Stimulated activated CD8-positive, alpha-beta memory T cell treated with anti-CD3 and anti-CD28 coated beads, Interleukin-15, amount 100 ng/mL, for 24 hours (primary cell): ENCODE data around the gene UBE2E2.
"Not testable (repeated sequence)": the region's sequence is repeated elsewhere in the genome, so short reads cannot be mapped to it uniquely, and the experiment has no call there.

Experiments
- DNase-seq: peaks from one replicate; pipeline ENCODE4 v3.0.0-alpha.2; 2020; ENCODE audit warnings: low read depth

Gene UBE2E2

DNA sequence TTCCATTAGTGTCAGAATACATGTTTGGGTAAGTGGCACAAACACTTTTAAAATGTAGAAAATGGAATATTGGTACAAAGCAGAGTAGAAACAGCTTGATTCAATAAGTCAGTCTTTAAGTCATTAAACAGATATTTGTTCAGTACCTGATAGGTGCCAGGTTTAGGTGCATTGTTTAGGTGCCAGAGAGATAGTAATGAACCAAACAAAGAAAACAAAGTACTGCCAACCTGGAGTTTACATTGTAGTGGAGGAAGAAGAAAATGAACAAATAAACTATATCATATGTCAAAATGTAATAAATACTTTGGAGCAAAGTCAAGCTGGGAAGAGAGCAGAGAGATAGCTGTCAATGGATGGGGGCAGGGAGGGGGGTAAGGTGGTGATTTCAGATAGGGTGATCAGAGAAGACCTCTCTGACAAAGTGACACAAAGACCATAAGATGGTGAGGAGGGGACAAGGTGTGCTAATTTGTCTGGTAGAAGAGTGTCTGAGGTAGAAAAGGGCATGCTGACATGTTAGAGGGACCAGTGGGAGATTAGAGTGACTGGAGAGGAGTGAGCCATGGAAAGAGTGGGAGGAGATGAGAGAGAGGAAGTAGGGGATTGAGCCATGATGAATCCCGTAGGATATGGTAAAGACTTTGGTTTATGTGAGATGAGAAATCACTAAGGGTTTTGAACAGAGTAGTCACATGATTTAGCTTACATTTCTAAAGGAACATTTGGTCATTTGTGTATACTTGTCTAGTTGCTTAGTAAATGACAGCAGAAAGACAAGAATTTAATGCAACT lies 128.2 kb downstream of the UBE2E2 start:
- DNase-seq: no peak

GRCh38 chr3:23333633-23334032 lies 130.5 kb downstream of the UBE2E2 start:
- DNase-seq: no peak

DNA sequence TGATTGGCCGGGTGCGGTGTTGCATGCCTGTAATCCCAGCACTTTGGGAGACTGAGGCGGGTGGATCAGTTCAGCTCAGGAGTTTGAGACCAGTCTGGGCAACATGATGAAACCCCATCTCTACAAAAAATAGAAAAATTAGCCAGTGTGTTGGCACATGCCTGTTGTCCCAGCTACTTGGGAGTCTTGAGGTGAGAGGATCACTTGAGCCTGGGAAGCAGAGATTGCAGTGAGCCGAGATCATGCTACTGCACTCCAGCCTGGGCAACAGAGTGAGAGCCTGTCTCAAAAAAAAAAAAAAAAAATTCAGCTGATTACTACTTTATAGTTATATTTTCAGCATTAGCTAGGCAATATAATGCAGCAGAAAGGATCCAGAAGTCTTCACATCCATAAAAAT lies 133.7 kb downstream of the UBE2E2 start:
- not testable (repeated sequence) for DNase-seq

DNA sequence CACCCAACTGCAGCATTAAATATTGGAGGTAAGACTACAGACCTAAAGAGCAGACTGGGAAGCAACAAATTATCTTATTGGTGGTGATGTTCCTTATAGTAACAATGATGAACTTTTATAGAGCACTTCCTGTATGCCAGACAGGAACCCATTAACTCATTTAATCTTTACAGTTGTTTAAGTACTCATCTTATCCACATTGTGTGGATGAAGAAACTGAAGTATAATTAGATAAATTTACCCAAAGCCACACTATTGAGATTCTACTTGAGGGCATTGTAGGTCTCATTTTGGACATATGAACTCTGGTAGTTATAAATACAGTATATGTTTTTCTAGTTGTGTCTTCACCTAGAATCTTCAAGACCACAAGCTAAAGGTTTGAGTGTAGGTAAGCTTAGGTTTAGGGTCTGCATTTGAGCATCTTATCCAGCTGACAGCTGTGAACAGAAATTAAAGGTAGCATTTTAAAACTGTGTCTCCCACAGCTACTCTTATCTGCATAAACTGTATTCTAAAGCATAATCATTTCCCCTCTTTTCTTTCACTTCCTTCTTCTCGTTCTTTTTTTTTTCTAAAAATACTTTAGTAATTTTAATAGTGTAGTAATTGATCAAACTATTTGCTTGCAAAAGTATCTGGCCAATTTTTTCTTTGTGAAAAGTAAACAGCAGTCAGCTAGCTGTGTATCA lies 138.2 kb downstream of the UBE2E2 start:
- DNase-seq: no peak

- no peak for DNase-seq
Measured at GRCh38 chr3:23342343-23342742, 139.2 kb downstream of the UBE2E2 start.

- DNase-seq: no peak
Measured at GRCh38 chr3:23343509-23343908, 140.4 kb downstream of the UBE2E2 start.

GRCh38 chr3:23344886-23345285 lies 141.8 kb downstream of the UBE2E2 start:
- no peak for DNase-seq

DNA sequence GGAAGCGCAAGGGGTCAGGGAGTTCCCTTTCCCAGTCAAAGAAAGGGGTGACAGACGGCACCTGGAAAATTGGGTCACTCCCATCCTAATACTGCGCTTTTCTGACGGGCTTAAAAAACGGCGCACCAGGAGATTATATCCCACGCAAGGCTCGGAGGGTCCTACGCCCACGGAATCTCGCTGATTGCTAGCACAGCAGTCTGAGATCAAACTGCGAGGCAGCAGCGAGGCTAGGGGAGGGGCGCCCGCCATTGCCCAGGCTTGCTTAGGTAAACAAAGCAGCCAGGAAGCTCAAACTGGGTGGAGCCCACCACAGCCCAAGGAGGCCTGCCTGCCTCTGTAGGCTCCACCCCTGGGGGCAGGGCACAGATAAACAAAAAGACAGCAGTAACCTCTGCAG lies 146.3 kb downstream of the UBE2E2 start:
- not testable (repeated sequence) for DNase-seq

DNA sequence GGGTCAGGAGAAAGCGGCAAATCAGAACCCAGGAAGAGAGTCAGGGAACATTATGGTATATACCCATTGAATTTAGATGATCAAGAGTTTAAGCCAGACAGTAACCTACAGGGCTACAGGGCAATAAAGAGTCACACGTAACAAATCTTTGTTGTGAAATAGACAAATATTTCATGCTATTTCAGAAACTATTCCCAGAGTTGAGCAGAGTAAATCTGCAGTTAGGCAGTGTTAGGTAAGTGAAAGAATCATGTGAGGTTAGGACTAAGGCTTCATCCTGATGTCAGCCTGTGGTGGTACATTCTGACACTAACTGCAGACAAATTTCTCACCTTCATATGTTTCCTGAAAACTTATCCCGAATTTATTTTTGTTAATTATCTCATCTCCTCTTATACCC lies 153.0 kb downstream of the UBE2E2 start:
- no peak for DNase-seq

DNA sequence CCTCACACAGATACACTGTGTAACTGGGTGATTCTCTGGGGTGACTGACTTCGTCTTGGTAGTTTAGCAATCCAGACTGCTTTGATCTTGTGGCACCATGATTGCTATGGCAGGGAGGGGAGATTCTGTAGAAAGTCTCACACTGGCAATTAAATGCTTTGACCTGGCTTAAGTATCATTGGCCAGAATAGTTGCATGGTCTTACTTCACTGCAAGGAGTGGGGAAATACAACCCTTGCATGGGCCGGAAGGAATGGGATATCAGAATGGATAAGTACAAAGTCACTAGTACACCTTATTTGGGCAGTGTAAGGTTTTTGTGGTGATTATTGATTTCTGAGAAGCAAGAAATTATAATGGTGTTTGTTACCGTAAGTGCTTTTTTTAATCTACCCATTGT lies 153.8 kb downstream of the UBE2E2 start:
- no peak for DNase-seq

DNA sequence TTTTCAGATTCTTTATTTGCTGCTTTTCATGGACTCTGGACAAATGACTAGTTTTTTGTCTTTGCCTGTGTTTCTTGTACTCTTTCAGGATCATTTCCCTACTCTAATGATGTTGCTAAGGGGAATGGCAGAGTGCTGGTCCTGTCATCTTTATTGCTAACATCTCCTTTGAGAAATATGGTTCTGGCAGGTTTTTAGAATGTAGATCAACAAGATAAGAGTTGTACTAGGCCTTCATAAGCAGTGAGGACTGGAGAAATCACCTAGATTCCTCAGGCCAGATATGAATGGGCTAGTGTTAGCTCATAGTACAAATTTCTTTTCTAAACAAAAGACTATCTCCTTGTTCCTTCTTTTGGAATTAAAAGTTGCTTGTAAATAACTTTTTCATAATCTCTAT lies 156.0 kb downstream of the UBE2E2 start:
- no peak for DNase-seq

- DNase-seq: no peak
Measured at GRCh38 chr3:23365066-23365465, 161.9 kb downstream of the UBE2E2 start.

DNA sequence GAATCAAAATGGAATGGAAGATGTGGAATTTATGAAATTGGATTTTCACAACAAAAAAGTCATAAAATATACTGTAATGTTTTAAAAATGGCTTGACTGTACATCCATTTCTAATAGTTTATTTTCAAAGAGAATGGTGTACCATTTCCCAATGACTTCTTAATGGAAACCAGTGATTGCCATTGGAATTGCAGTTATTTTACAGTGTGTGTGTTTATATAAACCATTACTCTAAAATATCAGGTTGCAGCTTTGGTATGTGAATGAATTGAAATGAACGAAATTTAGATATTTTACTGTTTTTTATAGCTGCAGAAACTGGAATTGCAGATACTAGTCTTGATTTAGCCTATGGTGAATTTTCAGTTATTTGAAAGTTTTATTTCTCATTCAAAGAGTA lies 165.6 kb downstream of the UBE2E2 start:
- no peak for DNase-seq

- no peak for DNase-seq
Measured at GRCh38 chr3:23372285-23372684, 169.2 kb downstream of the UBE2E2 start.

GRCh38 chr3:23376516-23377248 lies 173.6 kb downstream of the UBE2E2 start:
- DNase-seq: no peak

GRCh38 chr3:23377928-23378672 lies 175.0 kb downstream of the UBE2E2 start:
- no peak for DNase-seq

- DNase-seq: no peak
Measured at GRCh38 chr3:23383875-23384274, 180.7 kb downstream of the UBE2E2 start.

GRCh38 chr3:23385327-23385726 lies 182.2 kb downstream of the UBE2E2 start:
- DNase-seq: no peak

DNA sequence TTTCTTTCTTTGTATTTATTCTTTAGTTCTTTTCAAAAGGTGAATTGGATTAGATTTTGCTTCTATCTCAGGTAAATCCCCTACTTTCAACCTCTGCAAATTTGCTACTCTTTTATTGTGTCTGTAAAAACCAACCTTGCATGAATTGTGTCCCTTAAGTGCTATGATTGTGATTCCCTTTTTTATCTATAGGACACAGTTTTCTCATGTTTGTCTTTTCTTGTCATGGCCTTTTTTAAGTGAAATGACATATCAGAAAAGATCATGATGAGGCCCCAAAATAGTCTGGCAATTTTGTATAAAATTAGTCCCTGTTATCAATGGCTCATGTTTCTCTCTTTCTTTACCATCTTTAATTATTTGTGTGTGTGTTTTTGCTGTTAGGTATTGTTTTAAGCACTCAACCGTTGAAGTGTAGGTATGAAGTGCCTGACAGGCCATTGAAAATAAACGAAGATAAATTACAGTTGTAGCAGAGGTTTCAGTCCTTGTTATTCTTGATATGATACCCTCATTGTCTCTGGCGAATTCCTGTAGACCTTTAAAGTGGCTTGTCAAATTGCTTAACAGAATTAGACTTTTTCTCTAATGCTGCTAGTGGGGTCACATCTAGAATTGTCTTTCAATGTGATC lies 184.3 kb downstream of the UBE2E2 start:
- DNase-seq: no peak

GRCh38 chr3:23389089-23389488 lies 186.0 kb downstream of the UBE2E2 start:
- no peak for DNase-seq

DNA sequence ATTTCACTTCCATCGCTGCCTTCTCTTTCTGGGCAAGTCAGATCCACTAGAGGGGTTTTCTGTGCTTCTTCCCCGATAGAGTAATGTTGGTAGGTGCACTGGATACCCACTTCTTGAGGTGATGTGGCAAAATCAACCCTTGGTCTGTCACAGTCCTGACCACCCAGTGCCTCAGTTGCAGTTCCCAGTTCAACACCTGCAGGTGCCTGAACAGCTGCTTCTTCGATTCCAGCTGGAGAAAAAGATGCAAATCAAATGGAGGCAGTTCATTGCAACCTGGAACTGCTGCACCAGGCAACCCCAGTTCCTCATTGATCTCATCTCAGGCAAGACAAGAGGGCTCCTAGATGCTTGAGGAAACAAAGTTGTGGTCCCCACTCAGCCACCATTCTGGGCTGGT lies 186.6 kb downstream of the UBE2E2 start:
- DNase-seq: no peak

DNA sequence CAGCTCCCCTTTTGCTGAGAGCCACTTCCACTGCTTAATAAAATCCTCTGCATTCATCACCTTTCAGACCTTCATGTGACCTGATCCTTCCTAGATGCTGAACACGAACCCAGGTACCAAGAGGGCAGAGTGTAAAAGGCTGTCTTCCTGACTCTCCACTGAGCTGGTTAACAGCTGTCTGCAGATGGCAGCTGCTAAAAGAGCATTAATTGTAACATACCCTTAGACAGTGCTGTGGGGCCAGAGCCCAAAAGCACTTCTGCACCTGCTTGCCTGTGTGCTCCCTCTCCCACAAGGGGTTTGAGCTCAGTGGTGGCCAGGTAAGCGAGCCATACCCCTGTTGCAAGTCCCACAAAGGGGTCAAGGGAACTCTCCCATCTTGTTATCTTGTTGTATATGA lies 187.3 kb downstream of the UBE2E2 start:
- no peak for DNase-seq
